GM23338 (cell line): ENCODE data around the gene ZNF440. TPM values are rescaled to one million over a fixed set of nuclear protein-coding genes. Genes with fewer than 3 reads are reported as not detected.

ENCODE experiments used
- ATAC-seq: fragments of 200-7000 bp; cut with Tn5 transposase; 3 replicates; pipeline ENCODE4 v1.9.1; 2020
- DNase-seq: peaks from one replicate; pipeline ENCODE4 v3.0.0-alpha.2; 2015; ENCODE audit warnings: low spot score
- H2AFZ ChIP-seq: fragments of 200-600 bp; sonication (generic); 2 replicates; pipeline ENCODE4 v1.8.0; 2016; ENCODE audit warnings: antibody characterized with exemption, mild to moderate bottlenecking, moderate library complexity
- H3F3A ChIP-seq: fragments of 200-600 bp; sonication (generic); replicated peaks from 2 replicates; pipeline ENCODE4 v1.8.0; 2017; ENCODE audit warnings: antibody characterized with exemption, mixed run types, low read depth
- H3K27ac ChIP-seq: fragments of 200-600 bp; sonication (generic); 2 replicates; pipeline ENCODE4 v1.6.1; 2016; ENCODE audit warnings: low read depth
- H3K27me3 ChIP-seq: fragments of 200-600 bp; sonication (generic); 2 replicates; pipeline ENCODE4 v1.8.0; 2016; ENCODE audit warnings: mild to moderate bottlenecking, mixed run types, moderate library complexity; ENCODE audit not compliant: insufficient read depth
- H3K36me3 ChIP-seq: fragments of 200-600 bp; sonication (generic); 2 replicates; pipeline ENCODE4 v1.8.0; 2016; ENCODE audit warnings: mild to moderate bottlenecking; ENCODE audit not compliant: insufficient read depth
- H3K4me1 ChIP-seq: fragments of 200-600 bp; sonication (generic); 2 replicates; pipeline ENCODE4 v1.8.0; 2016; ENCODE audit warnings: mild to moderate bottlenecking, moderate library complexity; ENCODE audit not compliant: insufficient read depth
- H3K4me2 ChIP-seq: fragments of 200-600 bp; sonication (generic); 2 replicates; pipeline ENCODE4 v1.7.1; 2017; ENCODE audit warnings: mixed run types
- H3K4me3 ChIP-seq: fragments of 200-600 bp; sonication (generic); 2 replicates; pipeline ENCODE4 v1.6.1; 2016; ENCODE audit warnings: mixed run types
- H3K79me2 ChIP-seq: fragments of 200-600 bp; sonication (generic); replicated peaks from 2 replicates; pipeline ENCODE4 v1.8.0; 2017; ENCODE audit warnings: mild to moderate bottlenecking; ENCODE audit not compliant: insufficient read depth
- H3K9me2 ChIP-seq: fragments of 200-600 bp; sonication (generic); 2 replicates; pipeline ENCODE4 v1.8.0; 2017; ENCODE audit not compliant: insufficient read depth
- H4K20me1 ChIP-seq: fragments of 200-600 bp; sonication (generic); replicated peaks from 2 replicates; pipeline ENCODE4 v1.8.0; 2017; ENCODE audit warnings: mild to moderate bottlenecking; ENCODE audit not compliant: insufficient read depth
- H3K27ac Mint-ChIP-seq: 2 replicates; pipeline ENCODE4 v1.8.0; 2020; ENCODE audit warnings: inconsistent platforms, mild to moderate bottlenecking, moderate library complexity, mixed read lengths
- H3K27me3 Mint-ChIP-seq: 3 replicates; pipeline ENCODE4 v1.8.0; 2022; ENCODE audit warnings: low read depth, mild to moderate bottlenecking, moderate library complexity, mixed read lengths, inconsistent platforms; ENCODE audit not compliant: insufficient read depth, poor library complexity
- H3K36me3 Mint-ChIP-seq: 3 replicates; pipeline ENCODE4 v1.8.0; 2021; ENCODE audit warnings: low read depth, mild to moderate bottlenecking, inconsistent platforms, moderate library complexity, mixed read lengths
- H3K4me1 Mint-ChIP-seq: 3 replicates; pipeline ENCODE4 v1.8.0; 2020; ENCODE audit warnings: mild to moderate bottlenecking, inconsistent platforms, mixed read lengths
- H3K4me3 Mint-ChIP-seq: 3 replicates; pipeline ENCODE4 v1.8.0; 2021; ENCODE audit warnings: moderate library complexity, mild to moderate bottlenecking, inconsistent platforms, mixed read lengths
- H3K9me3 Mint-ChIP-seq: 3 replicates; pipeline ENCODE4 v1.8.0; 2020; ENCODE audit warnings: moderate library complexity, mild to moderate bottlenecking, inconsistent platforms, mixed read lengths
- CREB1 ChIP-seq: fragments of 250-450 bp; sonication (Bioruptor Pico); IDR thresholded peaks from 2 replicates; pipeline ENCODE4 v1.5.0; 2020; ENCODE audit warnings: low read depth, mild to moderate bottlenecking, moderate library complexity
- EZH2 ChIP-seq: fragments of 200-600 bp; sonication (generic); IDR thresholded peaks from one replicate; pipeline ENCODE4 v1.8.0; 2017; ENCODE audit warnings: antibody characterized with exemption, mild to moderate bottlenecking, low read depth; ENCODE audit not compliant: unreplicated experiment
- EZH2phosphoT487 ChIP-seq: fragments of 200-600 bp; sonication (generic); IDR thresholded peaks from one replicate; pipeline ENCODE4 v1.8.1; 2018; ENCODE audit warnings: antibody characterized with exemption; ENCODE audit not compliant: unreplicated experiment
- JUNB ChIP-seq: IDR thresholded peaks from one replicate; pipeline ENCODE4 v1.6.1; 2016; ENCODE audit warnings: antibody characterized with exemption; ENCODE audit not compliant: unreplicated experiment
- NANOG ChIP-seq: IDR thresholded peaks from 2 replicates; pipeline ENCODE4 v1.6.1; 2016; ENCODE audit warnings: antibody characterized with exemption, borderline replicate concordance
- POLR2AphosphoS5 ChIP-seq: IDR thresholded peaks from 2 replicates; pipeline ENCODE4 v1.6.1; 2016; ENCODE audit warnings: antibody characterized with exemption, low read depth
- STAT1 ChIP-seq: IDR thresholded peaks from one replicate; pipeline ENCODE4 v1.6.1; 2016; ENCODE audit warnings: antibody characterized with exemption; ENCODE audit not compliant: unreplicated experiment
- ZNF114 ChIP-seq: fragments of 250-450 bp; sonication (Bioruptor Pico); IDR thresholded peaks from 2 replicates; pipeline ENCODE4 v1.5.0; 2020; ENCODE audit warnings: mild to moderate bottlenecking, moderate library complexity
- ZNF331 ChIP-seq: fragments of 250-450 bp; sonication (Bioruptor Pico); IDR thresholded peaks from 2 replicates; pipeline ENCODE4 v1.5.0; 2020; ENCODE audit warnings: low read depth, mild to moderate bottlenecking, moderate library complexity
- polyA plus RNA-seq: library from polyadenylated mRNA; unstranded; fragments of >200 nt; fragmentation: Nextera tagmentation; extraction: Ambion mirVana; gene quantifications from 2 replicates; pipeline ENCODE4 v1.2.1, GENCODE V29; 2016
- total RNA-seq: library from RNA; depleted of rRNA; stranded (reverse); fragments of >200 nt; shearing (Covaris generic); gene quantifications from 2 replicates; pipeline ENCODE4 v1.2.3, GENCODE V29; 2014
- TF ChIP-seq, protein P1 (sequence below): IDR thresholded peaks from one replicate; pipeline ENCODE4 v1.6.1; 2018; ENCODE audit warnings: antibody characterized with exemption; ENCODE audit not compliant: unreplicated experiment
- TF ChIP-seq, protein P2 (sequence below): fragments of 250-450 bp; sonication (Bioruptor Pico); IDR thresholded peaks from 2 replicates; pipeline ENCODE4 v1.5.0; 2020; ENCODE audit warnings: mild to moderate bottlenecking, moderate library complexity
- TF ChIP-seq, protein P3 (sequence below), 2 experiments: fragments of 200-600 bp in 1 of 2; sonication (generic) in 1 of 2; conservative IDR thresholded peaks; 2 replicates each; pipeline versions ENCODE4 v1.5.1 to v1.6.1; 2016 to 2017; ENCODE audit warnings: antibody characterized with exemption in 2 of 2, low read depth in 2 of 2, mild to moderate bottlenecking in 2 of 2, moderate library complexity in 1 of 2
- TF ChIP-seq, protein P4 (sequence below): IDR thresholded peaks from 2 replicates; pipeline ENCODE4 v1.6.1; 2016; ENCODE audit warnings: antibody characterized with exemption

Gene ZNF440
- total and polyA plus RNA-seq, 2 experiments from 2014 or later: 2.5 to 9.3 TPM

DNA sequence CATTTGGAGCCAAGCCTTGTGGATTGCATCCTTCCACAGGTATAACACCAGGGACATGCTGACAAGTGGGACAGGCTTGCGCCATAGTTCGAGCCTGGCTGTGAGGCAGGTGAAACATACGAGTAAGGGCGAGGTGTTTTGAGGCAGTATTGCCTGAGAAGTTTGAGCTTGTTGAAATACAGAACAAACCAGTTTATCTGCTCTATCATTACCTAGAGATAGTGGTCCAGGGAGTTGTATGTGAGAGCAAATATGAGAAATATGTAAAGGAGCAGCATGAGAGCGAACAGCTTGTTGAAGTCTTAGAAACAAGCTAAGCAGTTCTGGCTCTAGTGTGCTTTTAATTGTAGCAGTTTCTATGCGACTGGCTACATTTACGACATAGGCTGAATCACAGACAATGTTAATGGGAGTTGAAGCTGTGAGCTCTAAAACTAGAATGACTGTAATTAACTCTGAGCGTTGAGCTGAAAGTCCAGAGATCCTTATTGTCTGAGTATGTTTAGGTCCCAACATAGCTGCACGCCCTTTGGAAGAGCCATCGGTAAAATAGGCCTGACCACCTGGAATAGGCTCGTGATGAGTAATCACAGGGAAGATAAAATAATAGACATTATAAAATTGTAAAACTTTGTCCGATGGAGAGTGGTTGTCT, 42.6 kb downstream of the ZNF440 start:
- H4K20me1 ChIP-seq: no peaks in the 10 kb centered on the region
- ATAC-seq (no peak), DNase-seq (no peak)
- H3K4me3 ChIP-seq: no peak overlapping the region
- Mint-ChIP-seq H3K36me3 (peaks cover 23% of the 10 kb centered on the region), H3K4me1 (no peaks in the 10 kb centered on the region), H3K27ac (no peak overlapping the region), H3K4me3 (no peak overlapping the region), H3K27me3 (peaks cover 2% of the 10 kb centered on the region), H3K9me3 (peaks cover 93% of the 10 kb centered on the region)
- no peaks in the 10 kb centered on the region for H3K9me2 ChIP-seq
- TF ChIP-seq EZH2phosphoT487: no peak
- no peak for TF ChIP-seq CREB1 (CRISPR knock-in tag)
- TF ChIP-seq JUNB: no peak
- no peak for TF ChIP-seq POLR2AphosphoS5
- no peak for TF ChIP-seq ZNF331 (CRISPR knock-in tag)
- TF ChIP-seq, protein P1, sequence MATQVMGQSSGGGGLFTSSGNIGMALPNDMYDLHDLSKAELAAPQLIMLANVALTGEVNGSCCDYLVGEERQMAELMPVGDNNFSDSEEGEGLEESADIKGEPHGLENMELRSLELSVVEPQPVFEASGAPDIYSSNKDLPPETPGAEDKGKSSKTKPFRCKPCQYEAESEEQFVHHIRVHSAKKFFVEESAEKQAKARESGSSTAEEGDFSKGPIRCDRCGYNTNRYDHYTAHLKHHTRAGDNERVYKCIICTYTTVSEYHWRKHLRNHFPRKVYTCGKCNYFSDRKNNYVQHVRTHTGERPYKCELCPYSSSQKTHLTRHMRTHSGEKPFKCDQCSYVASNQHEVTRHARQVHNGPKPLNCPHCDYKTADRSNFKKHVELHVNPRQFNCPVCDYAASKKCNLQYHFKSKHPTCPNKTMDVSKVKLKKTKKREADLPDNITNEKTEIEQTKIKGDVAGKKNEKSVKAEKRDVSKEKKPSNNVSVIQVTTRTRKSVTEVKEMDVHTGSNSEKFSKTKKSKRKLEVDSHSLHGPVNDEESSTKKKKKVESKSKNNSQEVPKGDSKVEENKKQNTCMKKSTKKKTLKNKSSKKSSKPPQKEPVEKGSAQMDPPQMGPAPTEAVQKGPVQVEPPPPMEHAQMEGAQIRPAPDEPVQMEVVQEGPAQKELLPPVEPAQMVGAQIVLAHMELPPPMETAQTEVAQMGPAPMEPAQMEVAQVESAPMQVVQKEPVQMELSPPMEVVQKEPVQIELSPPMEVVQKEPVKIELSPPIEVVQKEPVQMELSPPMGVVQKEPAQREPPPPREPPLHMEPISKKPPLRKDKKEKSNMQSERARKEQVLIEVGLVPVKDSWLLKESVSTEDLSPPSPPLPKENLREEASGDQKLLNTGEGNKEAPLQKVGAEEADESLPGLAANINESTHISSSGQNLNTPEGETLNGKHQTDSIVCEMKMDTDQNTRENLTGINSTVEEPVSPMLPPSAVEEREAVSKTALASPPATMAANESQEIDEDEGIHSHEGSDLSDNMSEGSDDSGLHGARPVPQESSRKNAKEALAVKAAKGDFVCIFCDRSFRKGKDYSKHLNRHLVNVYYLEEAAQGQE: no peak
- TF ChIP-seq, protein P2, sequence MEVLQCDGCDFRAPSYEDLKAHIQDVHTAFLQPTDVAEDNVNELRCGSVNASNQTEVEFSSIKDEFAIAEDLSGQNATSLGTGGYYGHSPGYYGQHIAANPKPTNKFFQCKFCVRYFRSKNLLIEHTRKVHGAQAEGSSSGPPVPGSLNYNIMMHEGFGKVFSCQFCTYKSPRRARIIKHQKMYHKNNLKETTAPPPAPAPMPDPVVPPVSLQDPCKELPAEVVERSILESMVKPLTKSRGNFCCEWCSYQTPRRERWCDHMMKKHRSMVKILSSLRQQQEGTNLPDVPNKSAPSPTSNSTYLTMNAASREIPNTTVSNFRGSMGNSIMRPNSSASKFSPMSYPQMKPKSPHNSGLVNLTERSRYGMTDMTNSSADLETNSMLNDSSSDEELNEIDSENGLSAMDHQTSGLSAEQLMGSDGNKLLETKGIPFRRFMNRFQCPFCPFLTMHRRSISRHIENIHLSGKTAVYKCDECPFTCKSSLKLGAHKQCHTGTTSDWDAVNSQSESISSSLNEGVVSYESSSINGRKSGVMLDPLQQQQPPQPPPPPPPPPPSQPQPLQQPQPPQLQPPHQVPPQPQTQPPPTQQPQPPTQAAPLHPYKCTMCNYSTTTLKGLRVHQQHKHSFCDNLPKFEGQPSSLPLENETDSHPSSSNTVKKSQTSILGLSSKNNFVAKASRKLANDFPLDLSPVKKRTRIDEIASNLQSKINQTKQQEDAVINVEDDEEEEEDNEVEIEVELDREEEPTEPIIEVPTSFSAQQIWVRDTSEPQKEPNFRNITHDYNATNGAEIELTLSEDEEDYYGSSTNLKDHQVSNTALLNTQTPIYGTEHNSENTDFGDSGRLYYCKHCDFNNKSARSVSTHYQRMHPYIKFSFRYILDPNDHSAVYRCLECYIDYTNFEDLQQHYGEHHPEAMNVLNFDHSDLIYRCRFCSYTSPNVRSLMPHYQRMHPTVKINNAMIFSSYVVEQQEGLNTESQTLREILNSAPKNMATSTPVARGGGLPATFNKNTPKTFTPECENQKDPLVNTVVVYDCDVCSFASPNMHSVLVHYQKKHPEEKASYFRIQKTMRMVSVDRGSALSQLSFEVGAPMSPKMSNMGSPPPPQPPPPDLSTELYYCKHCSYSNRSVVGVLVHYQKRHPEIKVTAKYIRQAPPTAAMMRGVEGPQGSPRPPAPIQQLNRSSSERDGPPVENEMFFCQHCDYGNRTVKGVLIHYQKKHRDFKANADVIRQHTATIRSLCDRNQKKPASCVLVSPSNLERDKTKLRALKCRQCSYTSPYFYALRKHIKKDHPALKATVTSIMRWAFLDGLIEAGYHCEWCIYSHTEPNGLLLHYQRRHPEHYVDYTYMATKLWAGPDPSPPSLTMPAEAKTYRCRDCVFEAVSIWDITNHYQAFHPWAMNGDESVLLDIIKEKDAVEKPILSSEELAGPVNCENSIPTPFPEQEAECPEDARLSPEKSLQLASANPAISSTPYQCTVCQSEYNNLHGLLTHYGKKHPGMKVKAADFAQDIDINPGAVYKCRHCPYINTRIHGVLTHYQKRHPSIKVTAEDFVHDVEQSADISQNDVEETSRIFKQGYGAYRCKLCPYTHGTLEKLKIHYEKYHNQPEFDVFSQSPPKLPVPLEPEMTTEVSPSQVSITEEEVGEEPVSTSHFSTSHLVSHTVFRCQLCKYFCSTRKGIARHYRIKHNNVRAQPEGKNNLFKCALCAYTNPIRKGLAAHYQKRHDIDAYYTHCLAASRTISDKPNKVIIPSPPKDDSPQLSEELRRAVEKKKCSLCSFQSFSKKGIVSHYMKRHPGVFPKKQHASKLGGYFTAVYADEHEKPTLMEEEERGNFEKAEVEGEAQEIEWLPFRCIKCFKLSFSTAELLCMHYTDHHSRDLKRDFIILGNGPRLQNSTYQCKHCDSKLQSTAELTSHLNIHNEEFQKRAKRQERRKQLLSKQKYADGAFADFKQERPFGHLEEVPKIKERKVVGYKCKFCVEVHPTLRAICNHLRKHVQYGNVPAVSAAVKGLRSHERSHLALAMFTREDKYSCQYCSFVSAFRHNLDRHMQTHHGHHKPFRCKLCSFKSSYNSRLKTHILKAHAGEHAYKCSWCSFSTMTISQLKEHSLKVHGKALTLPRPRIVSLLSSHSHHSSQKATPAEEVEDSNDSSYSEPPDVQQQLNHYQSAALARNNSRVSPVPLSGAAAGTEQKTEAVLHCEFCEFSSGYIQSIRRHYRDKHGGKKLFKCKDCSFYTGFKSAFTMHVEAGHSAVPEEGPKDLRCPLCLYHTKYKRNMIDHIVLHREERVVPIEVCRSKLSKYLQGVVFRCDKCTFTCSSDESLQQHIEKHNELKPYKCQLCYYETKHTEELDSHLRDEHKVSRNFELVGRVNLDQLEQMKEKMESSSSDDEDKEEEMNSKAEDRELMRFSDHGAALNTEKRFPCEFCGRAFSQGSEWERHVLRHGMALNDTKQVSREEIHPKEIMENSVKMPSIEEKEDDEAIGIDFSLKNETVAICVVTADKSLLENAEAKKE (CRISPR knock-in tag): no peak
- TF ChIP-seq NANOG: no peak
- TF ChIP-seq ZNF114 (CRISPR knock-in tag): no peak
- TF ChIP-seq EZH2: no peak
- TF ChIP-seq, protein P3, sequence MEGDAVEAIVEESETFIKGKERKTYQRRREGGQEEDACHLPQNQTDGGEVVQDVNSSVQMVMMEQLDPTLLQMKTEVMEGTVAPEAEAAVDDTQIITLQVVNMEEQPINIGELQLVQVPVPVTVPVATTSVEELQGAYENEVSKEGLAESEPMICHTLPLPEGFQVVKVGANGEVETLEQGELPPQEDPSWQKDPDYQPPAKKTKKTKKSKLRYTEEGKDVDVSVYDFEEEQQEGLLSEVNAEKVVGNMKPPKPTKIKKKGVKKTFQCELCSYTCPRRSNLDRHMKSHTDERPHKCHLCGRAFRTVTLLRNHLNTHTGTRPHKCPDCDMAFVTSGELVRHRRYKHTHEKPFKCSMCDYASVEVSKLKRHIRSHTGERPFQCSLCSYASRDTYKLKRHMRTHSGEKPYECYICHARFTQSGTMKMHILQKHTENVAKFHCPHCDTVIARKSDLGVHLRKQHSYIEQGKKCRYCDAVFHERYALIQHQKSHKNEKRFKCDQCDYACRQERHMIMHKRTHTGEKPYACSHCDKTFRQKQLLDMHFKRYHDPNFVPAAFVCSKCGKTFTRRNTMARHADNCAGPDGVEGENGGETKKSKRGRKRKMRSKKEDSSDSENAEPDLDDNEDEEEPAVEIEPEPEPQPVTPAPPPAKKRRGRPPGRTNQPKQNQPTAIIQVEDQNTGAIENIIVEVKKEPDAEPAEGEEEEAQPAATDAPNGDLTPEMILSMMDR (conservative IDR thresholded peaks at IDR 0.05; ENCODE audit: low read depth in 2 of 2): no peak
- no peak for TF ChIP-seq STAT1
- TF ChIP-seq, protein P4, sequence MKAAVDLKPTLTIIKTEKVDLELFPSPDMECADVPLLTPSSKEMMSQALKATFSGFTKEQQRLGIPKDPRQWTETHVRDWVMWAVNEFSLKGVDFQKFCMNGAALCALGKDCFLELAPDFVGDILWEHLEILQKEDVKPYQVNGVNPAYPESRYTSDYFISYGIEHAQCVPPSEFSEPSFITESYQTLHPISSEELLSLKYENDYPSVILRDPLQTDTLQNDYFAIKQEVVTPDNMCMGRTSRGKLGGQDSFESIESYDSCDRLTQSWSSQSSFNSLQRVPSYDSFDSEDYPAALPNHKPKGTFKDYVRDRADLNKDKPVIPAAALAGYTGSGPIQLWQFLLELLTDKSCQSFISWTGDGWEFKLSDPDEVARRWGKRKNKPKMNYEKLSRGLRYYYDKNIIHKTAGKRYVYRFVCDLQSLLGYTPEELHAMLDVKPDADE: no peak
- no peaks in the 10 kb centered on the region for H3K4me1 ChIP-seq
- H3F3A ChIP-seq: no peaks in the 10 kb centered on the region
- H2AFZ ChIP-seq: no peak overlapping the region
- H3K27ac ChIP-seq: no peak overlapping the region
- H3K4me2 ChIP-seq: no peak overlapping the region
- no peaks in the 10 kb centered on the region for H3K36me3 ChIP-seq
- no peaks in the 10 kb centered on the region for H3K79me2 ChIP-seq
- no peaks in the 10 kb centered on the region for H3K27me3 ChIP-seq
